ENCODE results near the gene COL4A2. TPM values are rescaled to one million over a fixed set of nuclear protein-coding genes. Genes with fewer than 3 reads are reported as not detected.
"Not testable (repeated sequence)": the region's sequence is repeated elsewhere in the genome, so short reads cannot be mapped to it uniquely, and the experiment has no call there.

COL4A2 gene
- total RNA-seq, 1 donor from 2014 or later, result 180 TPM

DNA sequence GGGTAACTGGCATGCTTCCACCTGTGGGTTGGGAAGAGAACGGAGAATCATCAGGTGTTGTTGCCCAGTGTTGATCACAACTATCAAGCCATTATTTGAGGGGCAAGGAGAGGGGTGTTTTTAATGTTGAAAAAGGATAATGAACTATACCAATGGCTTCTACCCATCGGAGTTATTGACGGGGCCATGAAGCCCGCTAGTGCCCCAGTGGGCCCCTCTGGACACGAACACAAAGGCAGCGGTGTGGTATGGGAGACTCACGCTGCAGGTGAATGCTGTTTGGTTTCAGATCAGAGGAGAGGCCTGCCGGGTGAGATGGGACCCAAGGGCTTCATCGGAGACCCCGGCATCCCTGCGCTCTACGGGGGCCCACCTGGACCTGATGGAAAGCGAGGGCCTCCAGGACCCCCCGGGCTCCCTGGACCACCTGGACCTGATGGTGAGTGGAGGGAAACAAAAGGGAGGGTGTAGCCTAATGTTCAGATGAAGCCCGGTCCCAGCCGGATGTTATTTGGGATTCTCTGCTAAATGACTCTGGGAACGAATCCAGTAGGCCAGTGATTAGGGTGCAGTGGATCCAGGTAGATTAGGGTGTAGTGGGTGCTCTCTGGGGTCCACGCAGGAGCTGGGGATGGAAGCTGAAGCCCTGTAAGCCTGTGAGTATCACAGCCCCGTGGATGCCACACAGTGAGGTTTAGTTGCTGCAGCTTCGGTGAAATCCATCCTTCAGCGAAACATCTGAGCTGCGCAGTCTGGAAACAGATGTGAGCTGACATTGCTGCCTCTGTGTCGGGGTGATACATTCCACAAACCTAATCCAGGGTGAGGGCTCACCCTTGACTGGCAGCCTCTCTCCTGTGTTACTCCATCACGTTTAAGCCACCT is 143.2 kb downstream of the COL4A2 start:
- H3K9me3 ChIP-seq, result no peaks in the 10 kb centered on the region
- intact Hi-C loops (cut with DNase I), result no loop called here
- peaks cover 0 to 33% of the 10 kb centered on the region in 2 donors for H3K36me3 ChIP-seq
- DNase-seq (ENCODE audit: extremely low spot score in 2 of 2), result no peak
- H3K4me3 ChIP-seq, result no peak overlapping the region
- no peak for TF ChIP-seq POLR2AphosphoS5 (IDR thresholded peaks at IDR 0.05; ENCODE audit: insufficient read depth in 1 of 2, low read depth in 1 of 2)
- no peak for TF ChIP-seq POLR2A (IDR thresholded peaks at IDR 0.05)
- TF ChIP-seq CTCF (IDR thresholded peaks at IDR 0.05), result no peak
- H3K27ac ChIP-seq, result no peak overlapping the region
- no peaks in the 10 kb centered on the region for H3K27me3 ChIP-seq
- H3K4me1 ChIP-seq, result no peaks in the 10 kb centered on the region

GRCh38 chr13:110450941-110451730 is 144.1 kb downstream of the COL4A2 start:
- intact Hi-C loops (cut with DNase I), result no loop called here
- Histone ChIP-seq H3K36me3 (peaks cover 0 to 33% of the 10 kb centered on the region in 2 donors), H3K27me3 (no peaks in the 10 kb centered on the region), H3K27ac (no peak overlapping the region), H3K9me3 (no peaks in the 10 kb centered on the region), H3K4me3 (no peak overlapping the region), H3K4me1 (peaks cover 2% of the 10 kb centered on the region)
- TF ChIP-seq POLR2AphosphoS5 (IDR thresholded peaks at IDR 0.05; ENCODE audit: insufficient read depth in 1 of 2, low read depth in 1 of 2) (no peak), POLR2A (IDR thresholded peaks at IDR 0.05) (no peak), CTCF (IDR thresholded peaks at IDR 0.05) (no peak)
- no peak for DNase-seq (ENCODE audit: extremely low spot score in 2 of 2)

DNA sequence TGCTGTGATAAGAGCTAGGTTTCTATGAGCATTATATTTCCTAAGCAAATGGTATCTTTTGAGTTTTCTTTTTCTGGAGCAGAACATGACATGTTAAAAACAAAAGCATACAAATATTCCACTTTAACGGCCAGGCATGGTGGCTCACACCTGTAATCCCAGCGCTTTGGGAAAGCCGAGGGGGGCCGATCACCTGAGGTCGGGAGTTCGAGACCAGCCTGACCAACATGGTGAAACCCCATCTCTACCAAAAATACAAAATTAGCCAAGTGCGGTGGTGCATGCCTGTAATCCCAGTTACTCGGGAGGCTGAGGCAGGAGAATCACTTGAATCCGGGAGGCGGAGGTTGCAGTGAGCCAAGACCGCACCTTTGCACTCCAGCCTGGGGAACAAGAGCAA is 146.0 kb downstream of the COL4A2 start:
- peaks cover 0 to 21% of the 10 kb centered on the region in 2 donors for H3K36me3 ChIP-seq
- H3K4me3 ChIP-seq; H3K27ac ChIP-seq; H3K27me3 ChIP-seq; DNase-seq (ENCODE audit: extremely low spot score in 2 of 2); intact Hi-C loops (cut with DNase I); H3K4me1 ChIP-seq; H3K9me3 ChIP-seq: not testable (repeated sequence)

- H3K4me3 ChIP-seq, result no peak overlapping the region
- TF ChIP-seq POLR2AphosphoS5 (IDR thresholded peaks at IDR 0.05; ENCODE audit: insufficient read depth in 1 of 2, low read depth in 1 of 2), result no peak
- no peak for TF ChIP-seq POLR2A (IDR thresholded peaks at IDR 0.05)
- no peak for TF ChIP-seq CTCF (IDR thresholded peaks at IDR 0.05)
- peaks cover 3% of the 10 kb centered on the region for H3K4me1 ChIP-seq
- no peaks in the 10 kb centered on the region for H3K9me3 ChIP-seq
- intact Hi-C loops (cut with DNase I), result no loop called here
- no peak overlapping the region for H3K27ac ChIP-seq
- DNase-seq (ENCODE audit: extremely low spot score in 2 of 2), result no peak
- peaks cover 0 to 28% of the 10 kb centered on the region in 2 donors for H3K36me3 ChIP-seq
- H3K27me3 ChIP-seq, result no peaks in the 10 kb centered on the region
Observed at GRCh38 chr13:110453797-110454196, 146.7 kb downstream of the COL4A2 start.

- Histone ChIP-seq H3K4me1 (peaks cover 3% of the 10 kb centered on the region), H3K36me3 (peaks cover 0 to 29% of the 10 kb centered on the region in 2 donors), H3K4me3 (no peak overlapping the region), H3K9me3 (no peaks in the 10 kb centered on the region), H3K27me3 (no peaks in the 10 kb centered on the region), H3K27ac (no peak overlapping the region)
- no peak for TF ChIP-seq POLR2A (IDR thresholded peaks at IDR 0.05)
- TF ChIP-seq POLR2AphosphoS5 (IDR thresholded peaks at IDR 0.05; ENCODE audit: insufficient read depth in 1 of 2, low read depth in 1 of 2), result no peak
- TF ChIP-seq CTCF (IDR thresholded peaks at IDR 0.05), result no peak
- no peak for DNase-seq (ENCODE audit: extremely low spot score in 2 of 2)
- intact Hi-C loops (cut with DNase I), result no loop called here
Observed at GRCh38 chr13:110454227-110454859, 147.3 kb downstream of the COL4A2 start.

All from vagina (tissue), 2 donors.